ENCODE results near the gene FAM167B.

The FAM167B gene

GRCh38 chr1:32246888-32247273, at the start of gene FAM167B:
Gene FAM167B (plus strand): TSS chr1:32247222. CDS start chr1:32247422, 200 bp downstream.
- no peak for DNase-seq

DNA sequence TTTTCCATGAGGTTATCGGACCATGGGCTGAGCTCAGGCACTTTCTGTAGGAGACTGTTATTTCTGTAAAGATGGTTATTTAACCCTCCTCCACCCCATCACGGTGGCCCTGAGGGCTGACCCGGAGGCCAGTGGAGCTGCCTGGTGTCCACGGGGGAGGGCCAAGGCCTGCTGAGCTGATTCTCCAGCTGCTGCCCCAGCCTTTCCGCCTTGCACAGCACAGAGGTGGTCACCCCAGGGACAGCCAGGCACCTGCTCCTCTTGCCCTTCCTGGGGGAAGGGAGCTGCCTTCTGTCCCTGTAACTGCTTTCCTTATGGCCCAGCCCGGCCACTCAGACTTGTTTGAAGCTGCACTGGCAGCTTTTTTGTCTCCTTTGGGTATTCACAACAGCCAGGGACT, 49.2 kb upstream of the FAM167B start:
- no peak for DNase-seq

- no peak for DNase-seq
These were observed 48.6 kb upstream of the FAM167B start for GRCh38 chr1:32198237-32199042.

- DNase-seq, result no peak
These were observed 47.8 kb upstream of the FAM167B start for GRCh38 chr1:32199043-32199716.

DNA sequence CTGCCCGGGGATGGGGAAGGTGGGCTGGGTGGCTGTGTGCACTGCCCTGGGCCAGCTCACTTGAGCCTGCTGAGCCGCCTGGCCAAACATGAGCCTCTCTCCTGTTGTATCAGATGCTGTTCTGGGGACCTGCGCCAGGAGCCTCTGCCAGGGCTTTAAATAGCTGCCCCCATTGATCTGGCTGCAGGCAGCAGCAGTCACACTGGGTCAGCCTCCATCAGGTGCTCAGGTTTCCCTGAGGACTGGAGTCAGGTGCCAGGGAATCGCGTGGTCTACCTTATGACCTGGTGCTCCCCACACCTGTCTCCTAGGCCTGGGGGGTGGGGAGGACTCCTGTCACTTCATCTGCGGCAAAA, 47.3 kb upstream of the FAM167B start:
- DNase-seq, result no peak

GRCh38 chr1:32200226-32201010, 46.6 kb upstream of the FAM167B start, which contains the start of gene CCDC28B:
Gene CCDC28B (plus strand): TSS chr1:32200595. CDS start chr1:32201936, 1,341 bp downstream.
- DNase-seq, result peak; percentile 50

- peak; percentile 83 for DNase-seq
These were observed 45.8 kb upstream of the FAM167B start for GRCh38 chr1:32201011-32201855.

DNA sequence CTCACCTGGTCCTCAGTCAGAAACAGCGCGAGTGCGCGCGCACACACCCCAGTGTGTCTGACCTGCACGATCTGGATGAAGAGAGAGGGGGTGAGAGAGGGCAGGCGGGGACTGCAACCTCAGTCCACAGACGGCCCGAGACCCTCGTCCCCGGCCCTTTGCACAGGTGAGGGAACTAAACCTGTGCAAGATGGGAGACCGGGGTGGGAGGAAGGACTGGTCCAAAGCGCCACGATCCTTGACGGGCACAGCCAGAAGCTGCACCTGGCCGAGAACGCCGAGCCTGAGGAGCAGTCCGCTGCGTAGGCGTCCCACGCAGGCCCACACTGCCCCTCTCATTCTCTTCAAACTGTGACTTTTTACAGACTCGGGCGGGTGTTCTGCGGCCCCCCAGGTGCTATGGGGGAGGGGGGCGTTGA, 42.1 kb upstream of the FAM167B start:
- DNase-seq, result no peak

- peak; percentile 91 for DNase-seq
These were observed 41.3 kb upstream of the FAM167B start, which contains the start of gene IQCC for GRCh38 chr1:32205401-32206370. Gene IQCC (plus strand): TSS chr1:32205671. CDS start chr1:32205682, 11 bp downstream.

- no peak for DNase-seq
These were observed 38.6 kb upstream of the FAM167B start for GRCh38 chr1:32208469-32208868.

- DNase-seq, result no peak
These were observed 38.1 kb upstream of the FAM167B start, which contains the start of gene DCDC2B for GRCh38 chr1:32208891-32209328. Gene DCDC2B (plus strand): TSS chr1:32209089. CDS start chr1:32209094, 5 bp downstream.

GRCh38 chr1:32215629-32216480, 31.2 kb upstream of the FAM167B start:
- peak; percentile 70 for DNase-seq

DNA sequence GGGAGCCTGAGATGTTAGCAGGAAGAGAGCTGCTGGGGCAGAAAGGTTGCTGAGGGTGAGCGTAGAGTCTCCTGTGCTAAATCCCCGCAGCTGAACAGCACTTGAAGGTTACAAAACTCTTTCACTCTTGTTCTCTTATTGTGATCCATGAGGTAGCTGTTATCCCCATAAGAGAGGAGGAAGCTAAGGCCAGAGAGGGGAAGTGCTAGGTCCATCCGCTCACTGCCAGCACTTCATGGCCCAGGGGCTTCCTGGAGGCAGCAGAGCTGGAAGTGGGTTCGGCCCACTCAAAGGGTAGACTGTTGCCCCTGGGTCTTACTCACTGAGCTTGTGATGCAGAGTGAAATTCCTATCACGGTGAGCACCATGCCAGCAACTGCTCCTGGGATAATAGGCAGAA, 30.5 kb upstream of the FAM167B start:
- DNase-seq, result no peak

DNA sequence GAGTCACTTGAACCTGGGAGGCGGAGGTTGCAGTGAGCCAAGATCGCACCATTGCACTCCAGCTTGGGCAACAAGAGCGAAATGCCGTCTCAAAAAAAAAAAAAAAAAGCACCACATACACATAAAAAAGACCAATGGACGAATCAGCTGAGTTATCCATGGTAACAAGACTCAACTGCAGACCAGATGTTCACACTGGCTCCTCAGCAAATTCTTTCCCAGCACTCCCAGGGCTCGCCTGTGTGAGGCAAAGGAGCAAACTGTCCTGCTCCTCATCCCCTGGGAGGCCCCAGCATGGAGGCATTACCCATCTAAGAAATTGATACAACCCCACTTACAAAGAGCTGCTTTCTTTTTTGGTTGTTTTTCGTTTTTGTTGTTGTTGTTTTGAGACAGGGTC, 28.0 kb upstream of the FAM167B start:
- no peak for DNase-seq

- DNase-seq, result no peak
These were observed 26.1 kb upstream of the FAM167B start for GRCh38 chr1:32220746-32221580.

DNA sequence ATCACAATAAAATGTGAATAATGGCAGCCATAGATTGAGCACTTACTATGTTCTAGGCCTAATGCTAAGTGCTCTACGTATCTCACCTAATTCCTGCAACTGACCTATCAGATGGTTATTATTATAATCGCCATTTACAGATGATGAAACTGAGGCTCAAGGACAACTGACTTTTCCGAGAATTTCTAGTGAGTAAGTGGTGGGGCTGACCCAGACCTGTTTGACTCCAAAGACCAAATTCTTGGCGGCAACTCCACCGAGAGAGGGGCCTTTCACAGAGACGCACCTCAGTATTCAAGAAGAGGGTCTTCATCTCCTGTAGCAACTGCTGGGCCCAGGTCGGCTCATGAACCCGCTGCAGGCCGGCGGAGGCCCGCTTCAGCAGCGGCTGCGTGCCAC, 25.4 kb upstream of the FAM167B start:
- DNase-seq, result no peak

DNA sequence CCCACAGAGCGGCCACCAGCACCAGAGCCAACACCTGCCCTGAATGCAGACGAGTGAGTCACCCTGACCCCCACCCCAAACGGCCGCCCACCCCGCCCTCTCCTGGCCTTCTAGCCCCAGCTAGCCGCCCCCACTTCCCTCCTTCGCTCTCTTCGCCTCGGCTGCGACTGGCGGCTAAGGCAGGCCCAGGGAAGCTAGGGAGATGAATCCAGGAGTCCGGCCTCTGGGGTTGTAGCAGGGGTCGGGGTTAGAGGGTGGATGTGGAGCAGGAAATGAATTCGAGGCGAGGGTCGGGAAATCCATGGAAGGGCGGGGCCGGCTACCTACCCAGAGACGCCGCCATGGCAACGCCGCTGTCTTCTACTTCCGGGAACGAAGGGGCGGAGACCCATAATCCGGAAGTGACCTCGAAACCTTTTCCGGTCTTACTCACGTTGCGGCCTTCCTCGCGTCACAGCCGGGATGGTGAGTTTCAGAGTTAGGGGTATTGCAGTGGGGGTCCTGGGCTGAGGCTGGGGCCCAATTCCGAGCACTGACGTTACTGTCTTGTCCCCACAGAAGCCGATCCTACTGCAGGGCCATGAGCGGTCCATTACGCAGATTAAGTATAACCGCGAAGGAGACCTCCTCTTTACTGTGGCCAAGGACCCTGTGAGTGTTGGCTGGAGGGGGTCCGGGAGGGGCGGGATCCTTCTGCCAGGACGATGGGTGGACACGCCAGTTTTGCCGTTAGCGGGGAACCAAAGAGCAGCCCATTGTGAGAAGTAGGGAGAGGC, 24.9 kb upstream of the FAM167B start, which contains the start of the genes EIF3I and TMEM234:
EIF3I (plus strand) TSS at position 428 of the 776 bp plus-strand sequence; CDS start at position 463, 35 bp downstream.
TMEM234 (minus strand) TSS at position 374 of the 776 bp plus-strand sequence; CDS start at position 343, 31 bp downstream.
- peak; percentile 94 for DNase-seq

GRCh38 chr1:32223683-32224082, 23.3 kb upstream of the FAM167B start:
- no peak for DNase-seq

All from activated CD4-positive, alpha-beta T cell treated with anti-CD3 and anti-CD28 coated beads, Interleukin-10, Interleukin-2, amounts not matched to agents 100 ng/mL and 50 ng/mL, durations not matched to agents 16 hours and 8 hours (primary cell).